ENCODE data around the gene BABAM1.
A peak's percentile ranks its signal among the peaks of the same experiment; 100 is the strongest.

Gene BABAM1

GRCh38 chr19:17302391-17303166, 35.3 kb downstream of the BABAM1 start:
- Histone ChIP-seq H3K27ac (peak overlapping the region; percentile 84), H3K27me3 (ENCODE audit: insufficient read depth, low read depth, severe bottlenecking) (no peaks in the 10 kb centered on the region), H3K36me3 (peaks cover 21% of the 10 kb centered on the region), H3K9me3 (ENCODE audit: severe bottlenecking) (peaks cover 6% of the 10 kb centered on the region), H3K4me3 (ENCODE audit: low read depth, low read length) (peak overlapping the region; percentile 67)
- TF ChIP-seq CTCF (IDR thresholded peaks at IDR 0.05; ENCODE audit: low read depth, low read length), result no peak
- DNase-seq, result no peak

GRCh38 chr19:17303167-17303939, 36.1 kb downstream of the BABAM1 start, which contains the start of gene ABHD8:
ABHD8 (minus strand) TSS chr19:17303425; CDS start chr19:17301616, 1,809 bp downstream.
- DNase-seq, result peak; percentile 97
- Histone ChIP-seq H3K9me3 (ENCODE audit: severe bottlenecking) (peaks cover 1% of the 10 kb centered on the region), H3K27me3 (ENCODE audit: insufficient read depth, low read depth, severe bottlenecking) (no peaks in the 10 kb centered on the region), H3K36me3 (peaks cover 17% of the 10 kb centered on the region), H3K4me3 (ENCODE audit: low read depth, low read length) (peak within 1 kb of the TSS; percentile 67), H3K27ac (peak within 1 kb of the TSS; percentile 84)
- peak; percentile 58 for TF ChIP-seq CTCF (IDR thresholded peaks at IDR 0.05; ENCODE audit: low read depth, low read length)

GRCh38 chr19:17303940-17304267, 36.7 kb downstream of the BABAM1 start:
- no peak for DNase-seq
- Histone ChIP-seq H3K27me3 (ENCODE audit: insufficient read depth, low read depth, severe bottlenecking) (no peaks in the 10 kb centered on the region), H3K9me3 (ENCODE audit: severe bottlenecking) (no peaks in the 10 kb centered on the region), H3K4me3 (ENCODE audit: low read depth, low read length) (peak overlapping the region; percentile 28; the same call in 1 of the 2 replicates), H3K27ac (peak overlapping the region; percentile 66), H3K36me3 (peaks cover 13% of the 10 kb centered on the region)
- no peak for TF ChIP-seq CTCF (IDR thresholded peaks at IDR 0.05; ENCODE audit: low read depth, low read length)

GRCh38 chr19:17304386-17305215, 37.4 kb downstream of the BABAM1 start:
- H3K27ac ChIP-seq, result peak overlapping the region; percentile 42; the same call in 1 of the 2 replicates
- H3K27me3 ChIP-seq (ENCODE audit: insufficient read depth, low read depth, severe bottlenecking), result no peaks in the 10 kb centered on the region
- no peaks in the 10 kb centered on the region for H3K9me3 ChIP-seq (ENCODE audit: severe bottlenecking)
- H3K4me3 ChIP-seq (ENCODE audit: low read depth, low read length), result no peak overlapping the region
- DNase-seq, result no peak
- no peak for TF ChIP-seq CTCF (IDR thresholded peaks at IDR 0.05; ENCODE audit: low read depth, low read length)
- H3K36me3 ChIP-seq, result peaks cover 11% of the 10 kb centered on the region

GRCh38 chr19:17305216-17305516, 37.9 kb downstream of the BABAM1 start:
- Histone ChIP-seq H3K27ac (peak overlapping the region; percentile 42; the same call in 1 of the 2 replicates), H3K27me3 (ENCODE audit: insufficient read depth, low read depth, severe bottlenecking) (no peaks in the 10 kb centered on the region), H3K4me3 (ENCODE audit: low read depth, low read length) (no peak overlapping the region), H3K36me3 (peaks cover 9% of the 10 kb centered on the region), H3K9me3 (ENCODE audit: severe bottlenecking) (no peaks in the 10 kb centered on the region)
- no peak for DNase-seq
- no peak for TF ChIP-seq CTCF (IDR thresholded peaks at IDR 0.05; ENCODE audit: low read depth, low read length)

Measured in WERI-Rb-1 (cell line).